GM06990 (cell line): ENCODE measurements around the gene SH3BP4.

ENCODE experiments used
- DNase-seq: peaks from one replicate; pipeline ENCODE4 v3.0.0-alpha.2; 2011; ENCODE audit not compliant: insufficient read length; ENCODE audit errors: extremely low read depth
- H3K27me3 ChIP-seq: replicated peaks from 2 replicates; pipeline ENCODE4 v1.6.0; 2011; ENCODE audit warnings: low read length; ENCODE audit not compliant: control insufficient read depth, insufficient read depth
- H3K36me3 ChIP-seq: 2 replicates; pipeline ENCODE4 v1.5.1; 2011; ENCODE audit warnings: low read length; ENCODE audit not compliant: control insufficient read depth, insufficient read depth
- H3K4me3 ChIP-seq: replicated peaks from 2 replicates; pipeline ENCODE4 v1.5.1; 2011; ENCODE audit warnings: low read depth, mild to moderate bottlenecking, control low read depth, low read length
- TF ChIP-seq, protein P1 (sequence below): IDR thresholded peaks from 2 replicates; pipeline ENCODE4 v1.5.1; 2011; ENCODE audit warnings: low read length, control low read depth, mild to moderate bottlenecking, inconsistent platforms; ENCODE audit not compliant: insufficient read depth, poor library complexity, severe bottlenecking

Gene SH3BP4

DNA sequence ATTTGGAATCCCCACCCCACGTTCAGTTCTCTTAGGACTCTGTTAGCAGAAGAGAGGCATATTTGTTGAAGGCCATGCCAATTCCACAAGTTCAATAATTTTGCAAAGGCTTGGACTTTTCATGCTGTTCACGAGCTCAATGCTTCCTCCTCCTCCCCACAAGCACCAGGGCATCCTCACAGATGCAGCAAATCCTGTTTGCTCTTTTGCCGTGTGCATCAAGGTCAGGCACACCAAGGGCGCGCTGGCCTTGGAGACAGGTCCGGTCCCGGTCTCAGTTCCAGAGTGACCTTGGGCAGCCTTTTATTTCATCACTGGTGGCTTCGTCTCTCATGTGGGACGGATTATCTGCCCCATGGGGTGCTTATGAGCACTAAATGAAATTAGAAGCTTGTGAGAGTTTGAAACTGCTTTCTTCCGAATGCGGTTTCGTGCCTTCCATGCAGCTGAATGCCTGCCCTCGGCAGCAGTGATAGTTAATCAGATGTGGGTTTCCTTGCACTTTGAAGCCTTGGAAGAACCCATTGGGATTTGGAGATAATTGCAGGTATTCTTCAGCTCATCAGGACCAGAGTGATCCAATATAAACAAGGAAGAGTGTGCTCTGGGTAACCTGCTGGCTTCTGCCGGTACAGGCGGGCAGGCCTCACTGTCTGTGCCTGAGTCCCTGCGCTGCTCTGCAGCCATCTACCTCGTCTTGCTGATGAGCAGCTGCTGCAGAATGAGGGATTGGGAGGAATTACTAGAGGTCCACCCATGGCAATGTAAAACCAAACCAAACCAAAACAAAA, 140.8 kb downstream of the SH3BP4 start:
- Histone ChIP-seq H3K4me3 (no peak overlapping the region), H3K36me3 (no peaks in the 10 kb centered on the region), H3K27me3 (no peaks in the 10 kb centered on the region)
- no peak for DNase-seq
- TF ChIP-seq, protein P1, sequence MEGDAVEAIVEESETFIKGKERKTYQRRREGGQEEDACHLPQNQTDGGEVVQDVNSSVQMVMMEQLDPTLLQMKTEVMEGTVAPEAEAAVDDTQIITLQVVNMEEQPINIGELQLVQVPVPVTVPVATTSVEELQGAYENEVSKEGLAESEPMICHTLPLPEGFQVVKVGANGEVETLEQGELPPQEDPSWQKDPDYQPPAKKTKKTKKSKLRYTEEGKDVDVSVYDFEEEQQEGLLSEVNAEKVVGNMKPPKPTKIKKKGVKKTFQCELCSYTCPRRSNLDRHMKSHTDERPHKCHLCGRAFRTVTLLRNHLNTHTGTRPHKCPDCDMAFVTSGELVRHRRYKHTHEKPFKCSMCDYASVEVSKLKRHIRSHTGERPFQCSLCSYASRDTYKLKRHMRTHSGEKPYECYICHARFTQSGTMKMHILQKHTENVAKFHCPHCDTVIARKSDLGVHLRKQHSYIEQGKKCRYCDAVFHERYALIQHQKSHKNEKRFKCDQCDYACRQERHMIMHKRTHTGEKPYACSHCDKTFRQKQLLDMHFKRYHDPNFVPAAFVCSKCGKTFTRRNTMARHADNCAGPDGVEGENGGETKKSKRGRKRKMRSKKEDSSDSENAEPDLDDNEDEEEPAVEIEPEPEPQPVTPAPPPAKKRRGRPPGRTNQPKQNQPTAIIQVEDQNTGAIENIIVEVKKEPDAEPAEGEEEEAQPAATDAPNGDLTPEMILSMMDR, result no peak

DNA sequence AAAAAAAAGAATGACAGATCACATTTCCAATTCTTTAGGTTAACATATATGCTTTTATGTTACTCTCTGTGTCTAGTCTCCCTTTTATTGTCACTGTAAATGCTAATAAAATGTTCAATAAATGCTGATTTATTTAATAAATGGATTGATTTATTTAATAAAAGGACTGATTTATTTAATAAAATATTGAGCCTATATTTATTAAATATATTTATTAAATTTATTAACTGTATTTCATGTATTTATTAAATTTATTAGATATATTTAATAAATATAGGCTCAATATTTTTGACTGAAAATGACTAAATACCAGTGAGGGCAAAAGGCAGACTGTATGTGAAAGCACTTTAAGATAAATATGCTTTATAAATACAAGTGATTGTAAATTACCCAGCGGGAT, 142.6 kb downstream of the SH3BP4 start:
- Histone ChIP-seq H3K27me3 (no peaks in the 10 kb centered on the region), H3K36me3 (no peaks in the 10 kb centered on the region), H3K4me3 (no peak overlapping the region)
- TF ChIP-seq, protein P1, result no peak
- no peak for DNase-seq

DNA sequence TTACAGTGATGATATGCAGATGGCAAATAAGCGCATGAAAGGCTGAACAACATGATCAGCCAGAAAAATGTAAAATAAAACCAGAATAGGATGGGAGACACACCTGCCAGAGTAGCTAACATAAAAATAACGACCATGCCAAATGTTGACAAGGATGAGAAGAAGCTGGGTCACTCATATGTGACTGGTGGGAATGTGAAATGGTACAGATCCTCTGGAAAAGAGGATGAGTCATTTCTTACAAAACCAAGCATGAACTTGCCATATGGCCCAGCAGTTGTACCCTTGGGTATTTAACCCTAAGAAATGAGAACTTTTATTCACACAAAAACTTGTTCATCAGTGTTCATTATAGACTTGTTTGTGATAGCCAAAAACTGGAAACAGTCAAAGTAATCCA, 143.8 kb downstream of the SH3BP4 start:
- H3K27me3 ChIP-seq, result no peaks in the 10 kb centered on the region
- no peaks in the 10 kb centered on the region for H3K36me3 ChIP-seq
- TF ChIP-seq, protein P1, result no peak
- no peak overlapping the region for H3K4me3 ChIP-seq
- no peak for DNase-seq

DNA sequence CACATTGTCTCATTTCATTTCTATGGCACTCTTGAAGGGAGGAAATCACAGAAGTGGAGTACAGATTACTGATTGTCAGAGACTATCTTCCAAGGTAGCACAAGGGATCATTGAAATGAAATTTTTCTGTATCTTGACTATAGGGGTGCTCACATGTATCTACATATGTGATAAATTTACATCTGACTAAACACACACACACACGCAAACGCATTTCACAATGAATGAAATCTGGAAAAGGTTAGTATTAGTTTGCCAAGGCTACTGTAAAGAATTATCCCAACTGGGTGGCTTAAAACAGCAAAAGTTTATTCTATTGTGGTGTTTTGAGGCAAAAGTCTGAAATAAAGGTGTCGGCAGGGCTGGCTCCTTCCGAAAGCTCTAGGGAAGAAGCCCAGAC, 144.6 kb downstream of the SH3BP4 start:
- no peak overlapping the region for H3K4me3 ChIP-seq
- no peaks in the 10 kb centered on the region for H3K27me3 ChIP-seq
- no peaks in the 10 kb centered on the region for H3K36me3 ChIP-seq
- no peak for DNase-seq
- TF ChIP-seq, protein P1, result no peak

DNA sequence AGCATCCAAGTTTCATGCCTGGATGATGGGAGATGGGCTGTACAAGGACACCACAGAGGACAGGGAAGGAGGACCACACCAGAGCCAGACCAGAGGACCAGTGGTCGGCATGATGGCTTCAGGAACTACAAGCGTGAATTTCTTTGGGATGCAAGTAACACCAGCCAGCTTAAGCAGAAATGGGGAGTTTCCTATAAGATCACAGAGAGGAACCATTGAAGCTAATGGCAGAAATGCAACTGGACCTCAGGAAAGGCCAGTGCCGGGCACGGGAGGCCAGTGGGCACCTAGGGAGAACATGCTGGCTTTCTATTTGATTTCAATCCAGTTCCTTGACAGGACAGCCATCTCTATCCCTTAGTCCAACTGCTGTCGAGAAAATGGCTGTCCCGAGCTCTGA, 145.4 kb downstream of the SH3BP4 start:
- no peaks in the 10 kb centered on the region for H3K27me3 ChIP-seq
- DNase-seq, result no peak
- no peaks in the 10 kb centered on the region for H3K36me3 ChIP-seq
- no peak overlapping the region for H3K4me3 ChIP-seq
- TF ChIP-seq, protein P1, result no peak

DNA sequence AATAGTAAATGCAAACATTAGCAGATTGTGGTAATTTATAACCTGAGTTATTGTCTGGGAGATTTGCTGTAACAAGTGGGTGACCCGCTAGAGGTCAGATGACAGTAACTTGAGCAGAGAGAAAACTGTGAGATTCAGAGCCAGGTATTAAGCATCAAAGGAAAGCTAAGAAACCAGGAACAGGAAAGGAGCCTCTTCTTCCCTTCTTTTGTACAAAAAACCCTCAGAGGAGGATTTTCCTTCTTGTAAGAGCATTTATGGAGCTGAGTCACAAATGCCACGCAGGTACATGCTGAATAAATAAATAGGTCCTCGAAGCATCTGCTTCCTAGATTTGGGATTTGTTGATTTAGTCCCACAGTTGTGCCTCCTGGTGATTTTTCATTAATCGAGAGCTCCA, 146.5 kb downstream of the SH3BP4 start:
- Histone ChIP-seq H3K36me3 (no peaks in the 10 kb centered on the region), H3K27me3 (no peaks in the 10 kb centered on the region), H3K4me3 (no peak overlapping the region)
- TF ChIP-seq, protein P1, result no peak
- DNase-seq, result no peak
